HUES6 (cell line): ENCODE measurements around the gene PDE4B.
"Not testable (repeated sequence)": the region's sequence is repeated elsewhere in the genome, so short reads cannot be mapped to it uniquely, and the experiment has no call there.

Source experiments
- H3K27ac ChIP-seq: 2 replicates; pipeline ENCODE4 v1.7.0; 2013; ENCODE audit warnings: low read depth, mild to moderate bottlenecking, low read length, inconsistent platforms
- H3K27me3 ChIP-seq: 2 replicates; pipeline ENCODE4 v1.6.1; 2013; ENCODE audit warnings: low read length; ENCODE audit not compliant: control insufficient read depth, insufficient read depth
- H3K36me3 ChIP-seq: 2 replicates; pipeline ENCODE4 v1.6.1; 2013; ENCODE audit warnings: low read length; ENCODE audit not compliant: control insufficient read depth, insufficient read depth
- H3K4me1 ChIP-seq: 2 replicates; pipeline ENCODE4 v1.6.1; 2013; ENCODE audit warnings: low read length; ENCODE audit not compliant: control insufficient read depth, insufficient read depth
- H3K4me3 ChIP-seq: 2 replicates; pipeline ENCODE4 v1.5.1; 2013; ENCODE audit warnings: low read depth, low read length
- H3K9ac ChIP-seq: one replicate; pipeline ENCODE4 v1.6.1; 2013; ENCODE audit warnings: mild to moderate bottlenecking, low read length
- H3K9me3 ChIP-seq: 2 replicates; pipeline ENCODE4 v1.6.1; 2013; ENCODE audit warnings: low read depth, low read length; ENCODE audit not compliant: control insufficient read depth, insufficient read depth

The PDE4B gene

GRCh38 chr1:65994223-65994622 is 201.5 kb downstream of the PDE4B start:
- Histone ChIP-seq H3K36me3 (no peaks in the 10 kb centered on the region), H3K4me1 (no peaks in the 10 kb centered on the region), H3K27me3 (no peaks in the 10 kb centered on the region), H3K4me3 (no peak overlapping the region), H3K9ac (no peak overlapping the region), H3K9me3 (no peaks in the 10 kb centered on the region), H3K27ac (no peak overlapping the region)

GRCh38 chr1:65995336-65995735 is 202.6 kb downstream of the PDE4B start:
- H3K4me3 ChIP-seq: no peak overlapping the region
- no peaks in the 10 kb centered on the region for H3K27me3 ChIP-seq
- no peaks in the 10 kb centered on the region for H3K36me3 ChIP-seq
- no peaks in the 10 kb centered on the region for H3K4me1 ChIP-seq
- H3K27ac ChIP-seq: no peak overlapping the region
- no peak overlapping the region for H3K9ac ChIP-seq
- H3K9me3 ChIP-seq: no peaks in the 10 kb centered on the region

GRCh38 chr1:65995928-65996327 is 203.2 kb downstream of the PDE4B start:
- H3K27me3 ChIP-seq: no peaks in the 10 kb centered on the region; the same call in 1 of the 2 replicates
- H3K4me1 ChIP-seq: no peaks in the 10 kb centered on the region
- H3K4me3 ChIP-seq: no peak overlapping the region
- no peaks in the 10 kb centered on the region for H3K9me3 ChIP-seq
- no peak overlapping the region for H3K27ac ChIP-seq
- no peaks in the 10 kb centered on the region for H3K36me3 ChIP-seq
- no peak overlapping the region for H3K9ac ChIP-seq

GRCh38 chr1:65997693-65998092 is 205.0 kb downstream of the PDE4B start:
- H3K9me3 ChIP-seq: no peaks in the 10 kb centered on the region
- H3K27ac ChIP-seq: no peak overlapping the region
- H3K27me3 ChIP-seq: no peaks in the 10 kb centered on the region; the same call in 1 of the 2 replicates
- H3K36me3 ChIP-seq: no peaks in the 10 kb centered on the region
- no peak overlapping the region for H3K9ac ChIP-seq
- no peak overlapping the region for H3K4me3 ChIP-seq
- H3K4me1 ChIP-seq: no peaks in the 10 kb centered on the region

- peaks cover 4% of the 10 kb centered on the region; the same call in 1 of the 2 replicates for H3K4me1 ChIP-seq
- H3K4me3 ChIP-seq: no peak overlapping the region
- H3K27ac ChIP-seq: no peak overlapping the region
- no peaks in the 10 kb centered on the region for H3K9me3 ChIP-seq
- H3K36me3 ChIP-seq: no peaks in the 10 kb centered on the region
- H3K9ac ChIP-seq: no peak overlapping the region
- peaks cover 4% of the 10 kb centered on the region; the same call in 1 of the 2 replicates for H3K27me3 ChIP-seq
These were observed 206.3 kb downstream of the PDE4B start for GRCh38 chr1:65998763-65999583.

GRCh38 chr1:66000033-66000637 is 207.4 kb downstream of the PDE4B start:
- H3K27ac ChIP-seq: no peak overlapping the region
- no peak overlapping the region for H3K9ac ChIP-seq
- H3K36me3 ChIP-seq: no peaks in the 10 kb centered on the region
- H3K9me3 ChIP-seq: no peaks in the 10 kb centered on the region
- H3K4me1 ChIP-seq: peaks cover 4% of the 10 kb centered on the region; the same call in 1 of the 2 replicates
- peaks cover 6% of the 10 kb centered on the region; the same call in 1 of the 2 replicates for H3K27me3 ChIP-seq
- H3K4me3 ChIP-seq: no peak overlapping the region

GRCh38 chr1:66003690-66004089 is 211.0 kb downstream of the PDE4B start:
- Histone ChIP-seq H3K9me3 (no peaks in the 10 kb centered on the region), H3K27ac (no peak overlapping the region), H3K4me1 (peaks cover 4% of the 10 kb centered on the region; the same call in 1 of the 2 replicates), H3K4me3 (no peak overlapping the region), H3K36me3 (no peaks in the 10 kb centered on the region), H3K27me3 (peaks cover 9% of the 10 kb centered on the region; the same call in 1 of the 2 replicates), H3K9ac (no peak overlapping the region)

- peaks cover 15% of the 10 kb centered on the region for H3K27me3 ChIP-seq
- H3K27ac ChIP-seq, H3K36me3 ChIP-seq, H3K9me3 ChIP-seq, H3K4me3 ChIP-seq, H3K9ac ChIP-seq, H3K4me1 ChIP-seq: not testable (repeated sequence)
These were observed 213.8 kb downstream of the PDE4B start for GRCh38 chr1:66006534-66006933.

- Histone ChIP-seq H3K9me3 (no peaks in the 10 kb centered on the region), H3K9ac (no peak overlapping the region), H3K27ac (no peak overlapping the region), H3K4me1 (no peaks in the 10 kb centered on the region), H3K36me3 (no peaks in the 10 kb centered on the region), H3K27me3 (peaks cover 7% of the 10 kb centered on the region; the same call in 1 of the 2 replicates), H3K4me3 (no peak overlapping the region)
These were observed 219.6 kb downstream of the PDE4B start for GRCh38 chr1:66012106-66012784.

GRCh38 chr1:66013371-66013770 is 220.7 kb downstream of the PDE4B start:
- Histone ChIP-seq H3K27me3 (peaks cover 7% of the 10 kb centered on the region; the same call in 1 of the 2 replicates), H3K4me3 (no peak overlapping the region), H3K9me3 (no peaks in the 10 kb centered on the region), H3K4me1 (no peaks in the 10 kb centered on the region), H3K36me3 (no peaks in the 10 kb centered on the region), H3K27ac (no peak overlapping the region), H3K9ac (no peak overlapping the region)
